ACC112 (cell line): ENCODE data around the gene CNTFR.

Experiments used
- H2AFZ ChIP-seq: fragments of 200-600 bp; sonication (generic); one replicate; pipeline ENCODE4 v1.6.0; 2017; ENCODE audit warnings: antibody characterized with exemption, low read length; ENCODE audit not compliant: unreplicated experiment
- H3K27ac ChIP-seq: fragments of 200-600 bp; sonication (generic); 2 replicates; pipeline ENCODE4 v1.5.1; 2014; ENCODE audit warnings: low read depth, mild to moderate bottlenecking, antibody characterized with exemption, low read length, moderate library complexity
- H3K27me3 ChIP-seq: fragments of 200-600 bp; sonication (generic); 2 replicates; pipeline ENCODE4 v1.6.1; 2014; ENCODE audit warnings: mild to moderate bottlenecking, antibody characterized with exemption, low read length, moderate library complexity, mixed read lengths; ENCODE audit not compliant: insufficient read depth
- H3K36me3 ChIP-seq: fragments of 200-600 bp; sonication (generic); 2 replicates; pipeline ENCODE4 v1.6.1; 2016; ENCODE audit warnings: mild to moderate bottlenecking, antibody characterized with exemption, low read length, moderate library complexity, mixed read lengths; ENCODE audit not compliant: insufficient read depth
- H3K4me1 ChIP-seq: fragments of 200-600 bp; sonication (generic); one replicate; pipeline ENCODE4 v1.6.1; 2016; ENCODE audit warnings: low read length, mixed read lengths; ENCODE audit not compliant: insufficient read depth, unreplicated experiment, control insufficient read depth
- H3K4me3 ChIP-seq: fragments of 200-600 bp; sonication (generic); 2 replicates; pipeline ENCODE4 v1.5.1; 2014; ENCODE audit warnings: mild to moderate bottlenecking, low read depth, low read length
- H3K79me2 ChIP-seq: fragments of 200-600 bp; sonication (generic); one replicate; pipeline ENCODE4 v1.6.0; 2016; ENCODE audit warnings: low read length; ENCODE audit not compliant: control insufficient read depth, unreplicated experiment, insufficient read depth

Gene CNTFR

GRCh38 chr9:34568774-34569173 is 20.8 kb downstream of the CNTFR start:
- Histone ChIP-seq H2AFZ (no peak overlapping the region), H3K27ac (no peak overlapping the region), H3K4me3 (no peak overlapping the region), H3K79me2 (no peaks in the 10 kb centered on the region), H3K27me3 (peaks cover 21% of the 10 kb centered on the region), H3K4me1 (no peaks in the 10 kb centered on the region), H3K36me3 (no peaks in the 10 kb centered on the region)

- no peaks in the 10 kb centered on the region for H3K4me1 ChIP-seq
- no peaks in the 10 kb centered on the region for H3K36me3 ChIP-seq
- no peak overlapping the region for H3K27ac ChIP-seq
- H3K4me3 ChIP-seq = no peak overlapping the region
- no peak overlapping the region for H2AFZ ChIP-seq
- no peaks in the 10 kb centered on the region for H3K79me2 ChIP-seq
- peaks cover 21% of the 10 kb centered on the region for H3K27me3 ChIP-seq
These were observed 21.4 kb downstream of the CNTFR start for GRCh38 chr9:34568133-34568532.

- Histone ChIP-seq H3K79me2 (no peaks in the 10 kb centered on the region), H3K36me3 (no peaks in the 10 kb centered on the region), H2AFZ (no peak overlapping the region), H3K27ac (no peak overlapping the region), H3K27me3 (peaks cover 21% of the 10 kb centered on the region), H3K4me1 (no peaks in the 10 kb centered on the region), H3K4me3 (no peak overlapping the region)
These were observed 22.6 kb downstream of the CNTFR start for GRCh38 chr9:34566972-34567371.

- H3K36me3 ChIP-seq = no peaks in the 10 kb centered on the region
These were observed 23.2 kb downstream of the CNTFR start for GRCh38 chr9:34566322-34566721.

GRCh38 chr9:34565856-34566255 is 23.7 kb downstream of the CNTFR start:
- H3K4me1 ChIP-seq = peaks cover under 1% of the 10 kb centered on the region
- no peaks in the 10 kb centered on the region for H3K79me2 ChIP-seq
- no peak overlapping the region for H2AFZ ChIP-seq
- no peak overlapping the region for H3K27ac ChIP-seq
- no peaks in the 10 kb centered on the region for H3K36me3 ChIP-seq
- peaks cover 21% of the 10 kb centered on the region for H3K27me3 ChIP-seq
- no peak overlapping the region for H3K4me3 ChIP-seq

More at GRCh38 chr9:34566322-34566721, 23.2 kb downstream of the CNTFR start:
- Histone ChIP-seq H3K4me1 (no peaks in the 10 kb centered on the region), H3K27ac (no peak overlapping the region), H2AFZ (no peak overlapping the region), H3K4me3 (no peak overlapping the region), H3K27me3 (peaks cover 21% of the 10 kb centered on the region), H3K79me2 (no peaks in the 10 kb centered on the region)

GRCh38 chr9:34564617-34565016 is 24.9 kb downstream of the CNTFR start:
- peaks cover 13% of the 10 kb centered on the region for H3K4me1 ChIP-seq

GRCh38 chr9:34563262-34563661 is 26.3 kb downstream of the CNTFR start:
- Histone ChIP-seq H2AFZ (no peak overlapping the region), H3K36me3 (no peaks in the 10 kb centered on the region), H3K79me2 (no peaks in the 10 kb centered on the region), H3K4me1 (peaks cover 19% of the 10 kb centered on the region), H3K27ac (no peak overlapping the region), H3K4me3 (no peak overlapping the region), H3K27me3 (peaks cover 15% of the 10 kb centered on the region)

More at GRCh38 chr9:34564617-34565016, 24.9 kb downstream of the CNTFR start:
- no peaks in the 10 kb centered on the region for H3K79me2 ChIP-seq
- no peak overlapping the region for H2AFZ ChIP-seq
- no peak overlapping the region for H3K4me3 ChIP-seq
- H3K36me3 ChIP-seq = no peaks in the 10 kb centered on the region
- H3K27ac ChIP-seq = no peak overlapping the region
- peaks cover 21% of the 10 kb centered on the region for H3K27me3 ChIP-seq

- Histone ChIP-seq H3K36me3 (no peaks in the 10 kb centered on the region), H3K27me3 (peaks cover 9% of the 10 kb centered on the region), H2AFZ (no peak overlapping the region), H3K27ac (no peak overlapping the region), H3K4me3 (no peak overlapping the region), H3K79me2 (no peaks in the 10 kb centered on the region), H3K4me1 (peaks cover 19% of the 10 kb centered on the region)
These were observed 27.3 kb downstream of the CNTFR start for GRCh38 chr9:34562135-34562745.

GRCh38 chr9:34560599-34561214 is 28.8 kb downstream of the CNTFR start:
- H2AFZ ChIP-seq = no peak overlapping the region
- peaks cover 19% of the 10 kb centered on the region for H3K4me1 ChIP-seq
- no peaks in the 10 kb centered on the region for H3K79me2 ChIP-seq
- H3K4me3 ChIP-seq = no peak overlapping the region
- no peaks in the 10 kb centered on the region; the same call in 1 of the 2 replicates for H3K27me3 ChIP-seq
- H3K36me3 ChIP-seq = no peaks in the 10 kb centered on the region
- no peak overlapping the region for H3K27ac ChIP-seq

GRCh38 chr9:34559624-34560455 is 29.7 kb downstream of the CNTFR start:
- Histone ChIP-seq H3K27me3 (no peaks in the 10 kb centered on the region; the same call in 1 of the 2 replicates), H3K4me3 (peak overlapping the region; percentile 17; the same call in 1 of the 2 replicates), H3K36me3 (no peaks in the 10 kb centered on the region), H3K79me2 (no peaks in the 10 kb centered on the region), H3K27ac (no peak overlapping the region), H3K4me1 (peaks cover 19% of the 10 kb centered on the region), H2AFZ (peak overlapping the region; percentile 11)
